IPS-15b (cell line): Measurements from ENCODE around the gene ZBTB7C.

Source experiments
- H3K27me3 ChIP-seq: one replicate; pipeline ENCODE4 v1.6.1; 2013; ENCODE audit warnings: low read length; ENCODE audit not compliant: control insufficient read depth, insufficient read depth
- H3K36me3 ChIP-seq: one replicate; pipeline ENCODE4 v1.6.1; 2013; ENCODE audit warnings: low read length; ENCODE audit not compliant: control insufficient read depth, insufficient read depth
- H3K4me1 ChIP-seq: one replicate; pipeline ENCODE4 v1.6.1; 2013; ENCODE audit warnings: mild to moderate bottlenecking, low read length; ENCODE audit not compliant: control insufficient read depth, insufficient read depth
- H3K4me3 ChIP-seq: one replicate; pipeline ENCODE4 v1.5.1; 2013; ENCODE audit warnings: low read depth, low read length
- H3K9ac ChIP-seq: one replicate; pipeline ENCODE4 v1.6.1; 2013; ENCODE audit warnings: low read depth, mild to moderate bottlenecking, low read length
- H3K9me3 ChIP-seq: one replicate; pipeline ENCODE4 v1.6.1; 2013; ENCODE audit warnings: mild to moderate bottlenecking, low read length; ENCODE audit not compliant: control insufficient read depth, insufficient read depth

ZBTB7C gene

GRCh38 chr18:48208432-48209140, 200.6 kb downstream of the ZBTB7C start:
- H3K27me3 ChIP-seq = no peaks in the 10 kb centered on the region
- H3K4me1 ChIP-seq = no peaks in the 10 kb centered on the region
- H3K9ac ChIP-seq = no peak overlapping the region
- no peaks in the 10 kb centered on the region for H3K9me3 ChIP-seq
- no peak overlapping the region for H3K4me3 ChIP-seq
- no peaks in the 10 kb centered on the region for H3K36me3 ChIP-seq

- H3K4me3 ChIP-seq = no peak overlapping the region
- H3K36me3 ChIP-seq = no peaks in the 10 kb centered on the region
- H3K4me1 ChIP-seq = no peaks in the 10 kb centered on the region
- no peaks in the 10 kb centered on the region for H3K27me3 ChIP-seq
- H3K9ac ChIP-seq = no peak overlapping the region
- no peaks in the 10 kb centered on the region for H3K9me3 ChIP-seq
Measured at GRCh38 chr18:48207733-48208132, 201.4 kb downstream of the ZBTB7C start.

- no peaks in the 10 kb centered on the region for H3K36me3 ChIP-seq
- no peak overlapping the region for H3K4me3 ChIP-seq
- no peaks in the 10 kb centered on the region for H3K9me3 ChIP-seq
- no peaks in the 10 kb centered on the region for H3K4me1 ChIP-seq
- no peaks in the 10 kb centered on the region for H3K27me3 ChIP-seq
- H3K9ac ChIP-seq = no peak overlapping the region
Measured at GRCh38 chr18:48206887-48207286, 202.3 kb downstream of the ZBTB7C start.

GRCh38 chr18:48203961-48204666, 205.1 kb downstream of the ZBTB7C start:
- no peak overlapping the region for H3K4me3 ChIP-seq
- no peaks in the 10 kb centered on the region for H3K9me3 ChIP-seq
- H3K27me3 ChIP-seq = no peaks in the 10 kb centered on the region
- H3K4me1 ChIP-seq = no peaks in the 10 kb centered on the region
- H3K9ac ChIP-seq = no peak overlapping the region
- no peaks in the 10 kb centered on the region for H3K36me3 ChIP-seq

- Histone ChIP-seq H3K4me3 (no peak overlapping the region), H3K36me3 (no peaks in the 10 kb centered on the region), H3K9ac (no peak overlapping the region), H3K27me3 (no peaks in the 10 kb centered on the region), H3K4me1 (no peaks in the 10 kb centered on the region), H3K9me3 (no peaks in the 10 kb centered on the region)
Measured at GRCh38 chr18:48203288-48203945, 205.8 kb downstream of the ZBTB7C start.

- no peaks in the 10 kb centered on the region for H3K9me3 ChIP-seq
- no peaks in the 10 kb centered on the region for H3K27me3 ChIP-seq
- no peaks in the 10 kb centered on the region for H3K36me3 ChIP-seq
- H3K4me1 ChIP-seq = no peaks in the 10 kb centered on the region
- H3K9ac ChIP-seq = no peak overlapping the region
- no peak overlapping the region for H3K4me3 ChIP-seq
Measured at GRCh38 chr18:48202350-48203260, 206.6 kb downstream of the ZBTB7C start.

GRCh38 chr18:48202006-48202348, 207.2 kb downstream of the ZBTB7C start:
- H3K36me3 ChIP-seq = no peaks in the 10 kb centered on the region
- H3K27me3 ChIP-seq = no peaks in the 10 kb centered on the region
- no peak overlapping the region for H3K9ac ChIP-seq

GRCh38 chr18:48201337-48202005, 207.7 kb downstream of the ZBTB7C start:
- Histone ChIP-seq H3K36me3 (no peaks in the 10 kb centered on the region), H3K27me3 (no peaks in the 10 kb centered on the region), H3K9ac (no peak overlapping the region), H3K9me3 (no peaks in the 10 kb centered on the region), H3K4me1 (no peaks in the 10 kb centered on the region), H3K4me3 (no peak overlapping the region)

More at GRCh38 chr18:48202006-48202348, 207.2 kb downstream of the ZBTB7C start:
- H3K4me3 ChIP-seq = no peak overlapping the region
- no peaks in the 10 kb centered on the region for H3K4me1 ChIP-seq
- no peaks in the 10 kb centered on the region for H3K9me3 ChIP-seq

- Histone ChIP-seq H3K9me3 (no peaks in the 10 kb centered on the region), H3K36me3 (no peaks in the 10 kb centered on the region), H3K4me3 (no peak overlapping the region), H3K27me3 (no peaks in the 10 kb centered on the region), H3K9ac (no peak overlapping the region), H3K4me1 (no peaks in the 10 kb centered on the region)
Measured at GRCh38 chr18:48200631-48201336, 208.4 kb downstream of the ZBTB7C start.

GRCh38 chr18:48199399-48199798, 209.8 kb downstream of the ZBTB7C start:
- Histone ChIP-seq H3K36me3 (no peaks in the 10 kb centered on the region), H3K9ac (no peak overlapping the region), H3K27me3 (no peaks in the 10 kb centered on the region), H3K4me3 (no peak overlapping the region), H3K9me3 (no peaks in the 10 kb centered on the region), H3K4me1 (peaks cover under 1% of the 10 kb centered on the region)
